Measurements from ENCODE around the gene RGS16. TPM values are rescaled to one million over a fixed set of nuclear protein-coding genes. Genes with fewer than 3 reads are reported as not detected.

Gene RGS16
- total RNA-seq, 1 donor from 2014 or later = 1.2 TPM

- no peak overlapping the region for H3K4me3 ChIP-seq
- H3K27me3 ChIP-seq = no peaks in the 10 kb centered on the region
- TF ChIP-seq POLR2A (IDR thresholded peaks at IDR 0.05) = no peak
- TF ChIP-seq CTCF (IDR thresholded peaks at IDR 0.05) = no peak
- no peak for TF ChIP-seq POLR2AphosphoS5 (IDR thresholded peaks at IDR 0.05; ENCODE audit: insufficient read depth in 1 of 2, low read depth in 1 of 2)
- no peaks in the 10 kb centered on the region for H3K4me1 ChIP-seq
- intact Hi-C loops (cut with DNase I) = no loop called here
- H3K27ac ChIP-seq = no peak overlapping the region
- no peak for DNase-seq (ENCODE audit: extremely low spot score in 2 of 2)
- no peaks in the 10 kb centered on the region for H3K36me3 ChIP-seq
- H3K9me3 ChIP-seq = no peaks in the 10 kb centered on the region
These were observed 38.3 kb upstream of the RGS16 start for GRCh38 chr1:182642461-182642860.

GRCh38 chr1:182641561-182641960, 37.4 kb upstream of the RGS16 start:
- intact Hi-C loops (cut with DNase I) = no loop called here

GRCh38 chr1:182639330-182639729, 35.1 kb upstream of the RGS16 start:
- Histone ChIP-seq H3K27ac (no peak overlapping the region), H3K4me3 (no peak overlapping the region), H3K9me3 (no peaks in the 10 kb centered on the region), H3K4me1 (no peaks in the 10 kb centered on the region), H3K36me3 (no peaks in the 10 kb centered on the region), H3K27me3 (no peaks in the 10 kb centered on the region)
- no peak for TF ChIP-seq POLR2A (IDR thresholded peaks at IDR 0.05)
- TF ChIP-seq CTCF (IDR thresholded peaks at IDR 0.05) = no peak
- TF ChIP-seq POLR2AphosphoS5 (IDR thresholded peaks at IDR 0.05; ENCODE audit: insufficient read depth in 1 of 2, low read depth in 1 of 2) = no peak
- intact Hi-C loops (cut with DNase I) = no loop called here
- no peak for DNase-seq (ENCODE audit: extremely low spot score in 2 of 2)

More at GRCh38 chr1:182641561-182641960, 37.4 kb upstream of the RGS16 start:
- no peaks in the 10 kb centered on the region for H3K9me3 ChIP-seq
- no peak for DNase-seq (ENCODE audit: extremely low spot score in 2 of 2)
- no peak overlapping the region for H3K4me3 ChIP-seq
- no peaks in the 10 kb centered on the region for H3K4me1 ChIP-seq
- no peaks in the 10 kb centered on the region for H3K27me3 ChIP-seq
- TF ChIP-seq POLR2AphosphoS5 (IDR thresholded peaks at IDR 0.05; ENCODE audit: insufficient read depth in 1 of 2, low read depth in 1 of 2) (no peak), POLR2A (IDR thresholded peaks at IDR 0.05) (no peak), CTCF (IDR thresholded peaks at IDR 0.05) (no peak)
- no peaks in the 10 kb centered on the region for H3K36me3 ChIP-seq
- no peak overlapping the region for H3K27ac ChIP-seq

- Histone ChIP-seq H3K9me3 (no peaks in the 10 kb centered on the region), H3K36me3 (no peaks in the 10 kb centered on the region), H3K27ac (no peak overlapping the region), H3K27me3 (no peaks in the 10 kb centered on the region), H3K4me1 (no peaks in the 10 kb centered on the region), H3K4me3 (no peak overlapping the region)
- TF ChIP-seq POLR2A (IDR thresholded peaks at IDR 0.05) = no peak
- intact Hi-C loops (cut with DNase I) = no loop called here
- no peak for DNase-seq (ENCODE audit: extremely low spot score in 2 of 2)
These were observed 33.6 kb upstream of the RGS16 start for GRCh38 chr1:182637769-182638168.

- Histone ChIP-seq H3K4me3 (no peak overlapping the region), H3K4me1 (peaks cover 4% of the 10 kb centered on the region), H3K9me3 (no peaks in the 10 kb centered on the region), H3K36me3 (no peaks in the 10 kb centered on the region), H3K27ac (no peak overlapping the region), H3K27me3 (no peaks in the 10 kb centered on the region)
- intact Hi-C loops (cut with DNase I) = no loop called here
- DNase-seq (ENCODE audit: extremely low spot score in 2 of 2) = no peak
- no peak for TF ChIP-seq CTCF (IDR thresholded peaks at IDR 0.05)
- no peak for TF ChIP-seq POLR2AphosphoS5 (IDR thresholded peaks at IDR 0.05; ENCODE audit: insufficient read depth in 1 of 2, low read depth in 1 of 2)
- no peak for TF ChIP-seq POLR2A (IDR thresholded peaks at IDR 0.05)
These were observed 31.7 kb upstream of the RGS16 start for GRCh38 chr1:182635871-182636270.
